GOT3 (cell line): ENCODE results near the gene MLF2.

Source experiments
- DNase-seq: peaks from one replicate; lab custom pipeline; 2025; ENCODE audit warnings: mixed read lengths; lab: John Stamatoyannopoulos, UW

MLF2 gene, protein sequence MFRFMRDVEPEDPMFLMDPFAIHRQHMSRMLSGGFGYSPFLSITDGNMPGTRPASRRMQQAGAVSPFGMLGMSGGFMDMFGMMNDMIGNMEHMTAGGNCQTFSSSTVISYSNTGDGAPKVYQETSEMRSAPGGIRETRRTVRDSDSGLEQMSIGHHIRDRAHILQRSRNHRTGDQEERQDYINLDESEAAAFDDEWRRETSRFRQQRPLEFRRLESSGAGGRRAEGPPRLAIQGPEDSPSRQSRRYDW

DNA sequence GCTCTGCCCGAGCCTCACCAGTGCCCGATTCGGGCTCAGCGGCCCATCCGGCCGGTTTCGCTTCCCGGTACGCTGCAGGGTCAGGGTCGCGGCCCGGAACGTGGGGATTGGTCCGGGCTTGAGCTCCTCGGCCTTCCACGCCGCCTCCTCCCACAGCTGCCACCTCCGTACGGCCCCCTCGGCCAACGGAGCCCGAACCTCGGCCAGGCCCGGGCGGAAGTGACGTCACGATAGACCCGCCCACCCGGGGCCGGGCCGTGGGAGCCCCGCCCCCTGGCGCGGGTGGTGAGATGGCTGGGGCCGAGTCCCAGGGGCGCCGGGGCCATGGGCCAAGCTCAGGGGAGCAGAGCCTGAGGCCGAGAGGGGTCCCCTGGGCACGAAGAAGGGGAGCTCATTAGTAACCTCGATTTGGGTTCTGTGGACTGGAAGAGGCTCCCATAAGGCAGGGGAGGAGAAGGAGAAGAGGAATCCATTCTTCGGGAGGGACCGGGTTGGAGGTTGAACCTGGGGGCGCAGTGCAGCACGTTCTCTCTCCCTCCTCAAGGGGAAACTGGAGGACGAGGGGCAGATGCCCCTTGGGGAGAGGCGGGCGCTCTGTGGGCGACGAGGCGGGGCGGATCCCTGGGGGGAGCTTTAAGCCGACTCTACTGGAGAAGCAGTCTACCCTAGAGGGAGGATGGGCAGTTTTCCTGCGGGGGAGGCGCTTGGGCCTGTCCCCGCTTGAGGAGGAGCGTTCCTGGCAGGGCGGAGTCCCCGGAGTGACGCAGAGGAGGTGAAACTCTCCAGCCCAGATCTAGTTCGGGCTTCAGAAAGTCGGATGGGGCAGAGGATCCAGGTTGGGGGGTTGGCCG, at the start of gene MLF2:
TSS of gene MLF2 (minus strand) at position 221 of the 851 bp plus-strand sequence. CDS start 807 bp downstream, outside the sequence.
- DNase-seq, result peak; percentile 93

DNA sequence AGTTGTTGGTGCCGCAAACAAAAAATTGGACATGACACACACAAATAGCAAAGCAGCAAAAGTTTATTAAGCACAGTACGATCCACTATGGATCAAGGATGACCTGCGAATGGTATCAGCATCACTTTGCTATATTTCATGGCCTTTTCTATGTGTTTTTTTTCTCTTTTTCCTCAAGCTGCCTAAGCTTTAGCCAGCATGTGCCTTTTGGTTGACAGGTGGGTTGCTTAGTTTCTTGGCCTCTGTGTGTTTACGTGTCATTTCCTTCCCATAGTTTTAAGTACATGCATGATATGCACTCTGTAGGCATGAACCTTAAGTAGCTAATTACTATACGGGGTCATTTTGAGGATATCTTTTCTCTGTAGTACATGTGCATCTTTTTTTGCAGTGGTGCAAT, 46.2 kb upstream of the MLF2 start:
- DNase-seq, result no peak

DNA sequence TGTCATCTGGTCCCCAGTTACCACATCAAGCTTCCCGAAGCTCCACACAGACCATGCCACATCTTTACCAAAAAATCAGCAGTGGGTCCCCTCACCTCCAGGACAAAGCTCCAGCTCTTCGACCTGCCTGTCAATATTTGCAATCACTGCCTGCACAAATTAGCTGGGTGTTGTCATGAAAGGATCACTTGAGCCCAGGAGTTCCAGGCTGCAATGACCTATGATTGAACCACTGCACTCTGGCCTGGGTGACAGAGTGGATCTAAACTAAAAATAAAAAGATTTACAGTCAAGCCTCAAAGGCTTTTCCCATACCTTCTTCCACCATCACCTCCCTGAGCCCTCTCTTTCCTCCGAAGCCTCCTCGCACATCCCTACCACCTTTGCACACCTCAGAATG, 43.6 kb upstream of the MLF2 start:
- DNase-seq, result no peak

DNA sequence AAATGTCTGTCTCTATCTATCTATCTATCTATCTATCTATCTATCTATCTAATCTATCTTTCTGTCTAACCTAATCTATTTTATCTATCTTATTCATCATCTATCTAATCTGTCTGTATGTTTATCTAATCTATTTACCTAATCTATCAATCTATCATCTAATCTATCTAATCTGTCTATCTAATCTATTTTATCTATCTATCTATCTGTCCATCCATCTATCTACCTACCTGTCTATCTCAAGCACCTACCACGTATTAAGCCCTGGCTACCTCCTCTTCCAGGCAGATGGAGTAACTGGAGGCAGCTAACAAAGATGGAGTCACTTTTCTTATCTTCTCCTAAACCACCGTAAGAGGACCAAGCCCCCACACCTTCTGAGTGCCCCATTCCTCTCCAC, 42.1 kb upstream of the MLF2 start:
- DNase-seq, result no peak

DNA sequence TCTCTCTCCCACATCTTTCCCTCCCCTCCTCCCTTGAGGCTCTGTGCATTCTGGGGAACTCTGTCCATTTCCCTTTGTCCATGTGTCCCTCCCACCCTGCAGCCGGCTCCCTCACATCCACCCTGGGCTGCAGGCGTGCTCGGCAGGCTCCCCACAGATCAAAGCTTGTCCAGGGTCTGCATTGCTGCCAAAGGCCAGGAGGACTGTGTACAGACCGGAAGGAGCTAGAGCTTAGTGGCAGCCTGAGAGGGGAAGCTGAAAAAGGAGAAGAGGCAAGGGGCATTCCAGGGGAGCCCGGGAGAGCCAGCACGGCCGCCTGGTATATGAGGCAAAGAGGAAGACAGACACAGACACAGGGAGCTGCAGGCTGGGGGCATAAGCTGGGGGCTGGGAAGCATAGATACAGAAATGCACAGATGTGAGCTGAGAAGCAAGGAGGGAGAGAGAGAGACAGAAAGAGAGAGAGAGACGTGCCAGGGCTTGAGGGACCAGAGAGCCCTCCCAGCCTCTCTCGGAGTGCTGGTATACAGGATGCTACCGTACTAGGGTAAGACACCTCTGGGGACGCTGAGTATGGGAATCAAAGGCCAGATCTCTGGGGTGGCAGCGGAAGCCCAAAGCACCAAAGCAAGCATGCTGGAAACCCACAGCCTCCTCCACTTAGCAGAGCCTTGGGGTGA, 39.7 kb upstream of the MLF2 start:
- no peak for DNase-seq

DNA sequence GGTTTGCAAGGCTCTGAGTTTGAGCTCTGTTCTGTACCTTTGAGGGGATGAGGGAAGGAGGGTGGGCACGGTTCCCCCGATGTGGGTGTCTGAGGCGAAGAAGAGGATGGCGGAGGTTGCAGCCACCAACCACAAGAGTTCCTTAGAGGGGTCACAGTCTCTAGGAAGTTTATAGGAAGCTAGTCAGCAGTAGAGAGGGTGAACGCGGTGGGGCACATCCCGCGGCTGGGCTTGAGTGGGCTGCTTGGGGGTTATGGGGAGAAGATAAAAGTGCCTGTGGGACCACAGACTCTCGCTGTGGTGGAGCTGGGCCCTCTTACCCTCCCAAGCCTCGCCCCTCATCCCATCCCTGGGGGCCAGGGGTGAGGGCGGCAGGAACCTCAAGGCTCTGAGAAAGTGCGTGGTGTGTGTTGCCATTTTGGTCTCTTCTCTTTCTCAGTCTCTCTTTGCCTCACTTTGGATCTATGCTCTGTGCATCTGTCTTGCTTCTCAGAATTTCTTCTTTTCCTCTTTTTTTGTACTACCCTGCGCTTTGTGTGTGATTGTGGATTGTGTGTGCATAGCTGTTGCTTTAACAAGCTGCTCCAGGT, 39.1 kb upstream of the MLF2 start:
- DNase-seq, result no peak

DNA sequence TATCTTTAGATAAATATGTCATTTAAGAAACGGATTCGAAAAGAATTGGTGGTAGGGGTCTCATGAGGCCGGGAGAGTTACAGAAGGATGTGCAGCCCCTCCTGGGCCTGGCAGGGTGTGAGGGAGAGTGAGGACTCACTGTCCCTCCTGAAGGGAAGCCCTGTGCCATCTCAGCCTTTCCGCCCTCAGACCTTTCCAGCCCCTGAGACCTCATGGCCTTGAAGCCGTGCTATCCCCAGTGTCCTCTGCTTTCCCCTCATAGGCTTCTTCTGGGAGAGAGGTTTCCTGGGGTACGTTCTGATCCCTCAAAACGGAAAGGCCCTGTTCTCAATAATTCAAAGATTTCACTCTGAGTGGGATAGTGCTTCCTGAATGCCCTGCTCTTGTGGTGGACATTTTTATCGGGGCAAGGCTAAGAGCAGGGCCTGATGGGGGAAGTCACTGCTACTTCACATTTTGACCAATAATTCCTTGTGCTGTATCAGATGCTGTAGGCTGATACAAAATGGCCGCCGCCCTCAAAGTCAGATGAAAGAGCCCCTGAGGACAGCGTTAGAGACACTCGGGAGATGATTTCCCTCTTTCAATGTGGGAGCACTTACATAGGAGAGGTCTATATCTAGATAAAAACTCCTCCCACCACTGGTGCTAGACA, 37.7 kb upstream of the MLF2 start:
- DNase-seq, result no peak

DNA sequence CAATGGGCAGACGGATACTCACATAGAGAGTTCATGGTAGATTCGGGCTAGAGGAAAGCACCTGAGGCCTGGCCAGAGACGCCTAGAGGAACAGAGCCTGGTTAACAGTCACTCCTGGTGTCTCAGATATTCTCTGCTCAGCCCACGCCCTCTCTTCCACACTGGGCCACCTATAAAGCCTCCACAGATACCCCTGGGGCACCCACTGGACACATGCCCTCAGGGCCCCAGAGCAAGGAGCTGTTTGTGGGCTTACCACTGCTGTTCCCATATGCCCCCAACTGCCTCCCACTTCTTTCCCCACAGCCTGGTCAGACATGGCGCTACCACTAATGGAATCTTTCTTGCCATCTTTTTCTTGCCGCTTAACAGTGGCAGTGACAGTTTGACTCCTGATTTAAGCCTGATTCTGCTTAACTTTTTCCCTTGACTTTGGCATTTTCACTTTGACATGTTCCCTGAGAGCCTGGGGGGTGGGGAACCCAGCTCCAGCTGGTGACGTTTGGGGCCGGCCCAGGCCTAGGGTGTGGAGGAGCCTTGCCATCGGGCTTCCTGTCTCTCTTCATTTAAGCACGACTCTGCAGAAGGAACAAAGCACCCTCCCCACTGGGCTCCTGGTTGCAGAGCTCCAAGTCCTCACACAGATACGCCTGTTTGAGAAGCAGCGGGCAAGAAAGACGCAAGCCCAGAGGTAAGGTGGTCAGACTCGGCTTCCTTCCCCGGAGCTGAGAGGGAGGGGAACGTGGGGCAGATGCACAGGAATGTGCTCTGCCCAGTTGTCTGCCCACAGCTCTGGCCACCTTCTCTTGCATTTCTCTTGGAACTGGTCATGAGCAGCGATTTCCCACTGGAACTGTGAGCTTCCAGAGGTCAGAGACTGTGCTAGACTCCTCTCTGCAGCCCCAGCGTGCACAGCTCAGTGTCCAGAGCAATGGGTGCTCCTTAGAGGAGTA, 36.3 kb upstream of the MLF2 start, which contains the start of gene CD4:
TSS of gene CD4 (plus strand) at position 557 of the 953 bp plus-strand sequence. CDS start 10,611 bp downstream, outside the sequence.
- no peak for DNase-seq

DNA sequence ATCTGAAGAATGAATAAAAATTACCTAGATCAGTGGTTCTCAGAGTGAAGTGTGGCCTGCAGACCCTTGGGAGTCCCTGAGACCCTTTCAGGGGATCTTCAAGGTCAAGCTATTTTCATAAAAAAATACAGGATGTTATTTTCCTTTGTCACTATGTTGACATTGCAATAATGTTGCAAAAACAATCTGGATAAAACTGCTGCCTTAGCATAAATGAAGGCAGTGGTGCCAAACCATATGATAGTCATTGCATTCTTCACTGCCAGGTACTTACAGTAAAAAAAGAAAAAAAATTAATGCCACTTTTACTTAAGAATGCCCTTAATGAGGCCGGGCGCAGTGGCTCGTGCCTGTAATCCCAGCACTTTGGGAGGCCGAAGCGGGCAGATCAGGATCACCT, 34.4 kb upstream of the MLF2 start:
- no peak for DNase-seq

DNA sequence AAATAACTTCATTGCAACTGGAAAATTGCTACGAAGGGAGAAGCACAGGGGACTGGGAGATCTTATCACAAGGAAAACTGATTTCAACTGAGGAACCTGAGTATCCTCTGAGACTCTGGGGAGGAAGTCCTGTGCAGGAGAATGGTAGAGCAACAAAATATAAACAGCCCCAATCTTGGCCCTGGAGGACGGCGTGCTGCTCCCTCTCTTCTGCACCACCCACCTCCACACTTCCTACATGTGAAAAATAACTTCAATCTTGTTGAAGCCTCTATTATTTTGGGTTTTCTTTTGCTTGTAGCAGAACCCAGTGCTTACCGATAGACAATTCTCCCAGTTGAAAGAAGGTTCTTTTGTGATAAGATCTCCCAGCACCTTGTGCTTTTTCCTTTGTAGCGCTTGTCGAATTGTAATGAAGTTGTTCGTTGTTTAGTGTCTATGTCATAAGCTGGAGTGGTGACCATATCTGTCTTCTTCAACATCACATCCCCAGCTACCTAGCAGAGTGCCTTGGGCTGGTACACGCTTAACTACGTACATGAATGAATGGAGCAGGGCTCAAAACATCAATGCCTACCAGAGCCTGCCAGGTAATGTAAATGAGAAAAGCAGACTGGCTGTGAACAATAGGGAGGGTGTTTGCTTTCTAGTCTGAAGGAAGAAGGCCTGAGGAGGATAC, 33.6 kb upstream of the MLF2 start:
- no peak for DNase-seq

DNA sequence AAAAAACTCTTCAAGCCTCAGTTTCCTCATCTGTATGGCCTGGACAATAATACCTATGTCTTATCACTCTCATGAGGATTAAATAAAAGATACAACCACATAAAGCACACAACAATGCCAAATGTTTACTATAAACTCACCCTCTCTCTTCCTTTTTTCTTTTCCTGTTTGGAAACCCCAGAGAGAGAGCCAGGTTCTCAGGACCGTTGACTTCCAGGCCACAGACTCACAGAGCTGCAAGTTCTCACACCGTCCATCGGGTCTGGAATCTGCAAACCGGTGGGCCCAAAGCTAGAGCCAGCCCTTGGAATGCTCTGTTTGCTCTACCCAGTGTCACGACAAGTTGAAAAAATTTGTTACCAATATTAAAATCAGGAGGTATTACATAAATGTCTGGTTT, 31.8 kb upstream of the MLF2 start:
- DNase-seq, result no peak

DNA sequence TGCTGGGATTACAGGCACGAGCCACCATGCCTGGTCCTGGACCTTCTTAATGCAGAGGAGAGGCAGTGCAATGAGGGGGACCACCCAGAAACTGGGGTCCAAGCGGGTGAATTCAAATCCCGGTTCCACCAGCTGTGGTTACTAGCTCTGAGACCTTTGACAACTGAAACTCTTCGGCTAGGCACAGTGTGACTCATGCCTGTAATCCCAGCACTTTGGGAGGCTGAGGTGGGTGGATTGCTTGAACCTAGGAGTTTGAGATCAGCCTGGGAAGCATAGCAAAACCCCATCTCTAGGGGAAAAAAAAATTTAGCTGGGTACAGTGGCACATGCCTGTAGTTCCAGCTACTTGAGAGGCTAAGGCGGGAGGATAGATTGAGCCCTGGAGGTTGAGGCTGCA, 31.4 kb upstream of the MLF2 start:
- DNase-seq, result no peak

DNA sequence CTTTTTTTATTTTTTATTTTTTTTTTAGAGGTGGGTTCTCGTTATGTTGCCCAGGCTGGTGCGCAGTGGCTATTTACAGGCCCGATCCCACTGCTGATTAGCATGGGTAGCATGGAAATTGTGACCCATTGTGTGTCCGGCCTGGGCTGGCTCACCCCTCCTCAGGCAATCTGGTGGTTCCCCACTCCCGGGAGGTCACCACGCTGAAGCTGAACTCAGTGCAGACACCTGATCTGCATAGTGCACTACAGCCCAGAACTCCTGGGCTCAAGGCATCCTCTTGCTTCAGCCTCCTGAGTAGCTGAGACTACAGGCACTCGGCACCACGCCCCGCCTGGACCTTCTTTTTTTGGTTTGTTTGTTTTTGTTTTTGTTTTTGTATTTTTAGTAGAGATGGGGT, 30.9 kb upstream of the MLF2 start:
- DNase-seq, result no peak

DNA sequence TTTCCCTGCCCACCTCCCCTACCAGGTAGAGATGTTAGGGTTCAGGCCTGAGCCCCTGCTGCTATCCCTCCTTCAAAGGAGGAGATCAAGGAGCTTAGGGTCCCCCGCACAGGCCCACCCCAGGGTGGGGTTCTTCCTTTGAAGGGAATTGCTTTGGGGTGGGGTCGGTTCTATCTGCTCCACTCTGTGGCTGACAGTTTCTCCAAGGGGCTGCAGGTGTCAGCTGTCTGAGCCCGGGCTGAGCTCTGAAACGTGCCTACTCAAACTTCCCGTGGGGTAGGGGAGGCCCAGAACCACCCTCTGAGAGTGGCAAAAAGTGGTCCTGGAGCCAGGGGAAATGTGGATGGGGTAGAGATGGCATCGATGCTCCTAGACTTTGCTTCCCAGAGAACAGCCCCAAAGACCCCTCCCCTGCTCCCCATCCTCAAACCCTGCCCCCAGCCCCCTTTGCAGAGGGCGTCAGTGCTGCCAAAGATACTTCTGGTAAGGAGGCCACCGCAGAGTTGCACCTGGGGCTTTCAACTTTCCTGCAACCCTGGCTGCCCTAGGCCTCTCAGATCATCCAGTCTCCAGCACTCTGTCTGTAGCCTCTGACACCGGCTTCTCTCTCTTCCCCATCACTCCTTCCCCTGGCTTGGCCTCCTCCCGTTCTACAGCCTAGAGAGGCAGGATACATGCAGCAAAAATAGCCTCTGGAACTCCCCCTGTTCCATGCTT, 30.1 kb upstream of the MLF2 start:
- DNase-seq, result no peak

DNA sequence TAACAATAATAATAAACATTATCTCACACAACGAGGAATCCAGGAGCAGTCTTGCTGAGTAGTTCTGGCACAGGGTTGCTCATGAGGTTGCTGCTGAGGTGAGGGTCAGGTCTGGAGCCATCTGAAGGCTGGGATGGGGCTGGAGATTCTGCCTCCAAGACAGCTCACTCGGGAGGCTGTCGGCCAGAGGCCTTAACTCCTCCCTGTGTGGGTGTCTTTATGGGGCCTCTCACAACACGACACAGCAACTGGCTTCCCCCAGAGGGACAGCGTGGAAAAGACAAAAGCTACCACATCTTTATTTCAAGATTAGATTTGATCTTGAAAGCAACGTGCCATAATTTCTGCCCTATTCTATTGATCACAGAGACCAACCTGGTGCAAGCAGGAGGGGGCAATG, 29.2 kb upstream of the MLF2 start:
- no peak for DNase-seq

DNA sequence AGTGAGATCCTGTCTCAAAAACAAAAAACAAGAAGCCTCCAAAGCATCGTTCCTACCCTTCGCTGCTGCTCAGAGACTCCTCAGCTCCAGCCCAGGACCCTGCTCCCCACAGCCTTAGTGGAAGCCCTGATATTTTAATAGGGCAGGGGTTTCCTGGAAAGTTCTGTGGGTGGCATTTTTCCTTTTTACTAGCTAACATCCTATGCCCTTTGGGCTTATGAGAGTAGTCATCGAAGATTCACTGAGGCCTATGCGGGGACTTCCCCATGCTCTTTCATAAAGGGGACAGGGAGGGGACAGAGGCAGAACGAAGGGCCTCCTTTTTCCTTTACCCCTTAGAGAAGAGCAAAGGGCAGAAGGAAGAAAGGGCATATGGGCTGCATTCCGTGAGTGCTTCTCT, 27.6 kb upstream of the MLF2 start:
- no peak for DNase-seq

DNA sequence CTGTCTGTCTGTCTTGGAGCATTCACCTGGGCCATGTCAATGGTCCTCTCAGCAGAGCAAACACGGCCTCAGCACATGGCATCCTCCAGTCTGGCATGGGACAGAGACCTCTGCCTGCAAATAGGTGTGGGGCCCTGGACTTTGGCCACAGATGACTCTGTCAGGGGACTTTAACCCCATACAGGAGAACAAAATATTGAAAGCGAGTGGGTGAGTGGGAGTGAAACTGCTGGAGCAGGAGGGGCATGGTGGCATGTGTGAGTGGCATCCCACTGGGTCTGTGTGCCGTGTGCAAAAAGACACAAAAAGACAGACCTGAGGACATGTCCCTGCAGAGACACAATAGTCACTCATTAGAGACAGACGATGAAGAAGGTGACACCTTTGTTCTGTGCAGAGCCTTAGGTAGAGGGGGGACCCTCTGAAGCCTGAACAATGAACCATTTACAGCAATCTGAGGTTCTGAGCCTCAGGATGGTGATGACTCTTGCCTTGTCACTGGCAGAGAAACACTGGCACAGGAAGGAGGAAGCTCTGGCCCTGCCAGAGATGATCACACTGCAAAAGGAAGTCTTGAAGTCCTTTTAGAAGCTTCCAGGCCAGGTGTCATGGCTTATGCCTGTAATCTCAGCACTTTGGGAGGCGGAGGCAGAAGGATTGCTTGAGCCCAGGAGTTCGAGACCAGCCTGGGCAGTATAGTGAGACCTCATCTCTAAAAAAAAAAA, 26.9 kb upstream of the MLF2 start:
- DNase-seq, result no peak

DNA sequence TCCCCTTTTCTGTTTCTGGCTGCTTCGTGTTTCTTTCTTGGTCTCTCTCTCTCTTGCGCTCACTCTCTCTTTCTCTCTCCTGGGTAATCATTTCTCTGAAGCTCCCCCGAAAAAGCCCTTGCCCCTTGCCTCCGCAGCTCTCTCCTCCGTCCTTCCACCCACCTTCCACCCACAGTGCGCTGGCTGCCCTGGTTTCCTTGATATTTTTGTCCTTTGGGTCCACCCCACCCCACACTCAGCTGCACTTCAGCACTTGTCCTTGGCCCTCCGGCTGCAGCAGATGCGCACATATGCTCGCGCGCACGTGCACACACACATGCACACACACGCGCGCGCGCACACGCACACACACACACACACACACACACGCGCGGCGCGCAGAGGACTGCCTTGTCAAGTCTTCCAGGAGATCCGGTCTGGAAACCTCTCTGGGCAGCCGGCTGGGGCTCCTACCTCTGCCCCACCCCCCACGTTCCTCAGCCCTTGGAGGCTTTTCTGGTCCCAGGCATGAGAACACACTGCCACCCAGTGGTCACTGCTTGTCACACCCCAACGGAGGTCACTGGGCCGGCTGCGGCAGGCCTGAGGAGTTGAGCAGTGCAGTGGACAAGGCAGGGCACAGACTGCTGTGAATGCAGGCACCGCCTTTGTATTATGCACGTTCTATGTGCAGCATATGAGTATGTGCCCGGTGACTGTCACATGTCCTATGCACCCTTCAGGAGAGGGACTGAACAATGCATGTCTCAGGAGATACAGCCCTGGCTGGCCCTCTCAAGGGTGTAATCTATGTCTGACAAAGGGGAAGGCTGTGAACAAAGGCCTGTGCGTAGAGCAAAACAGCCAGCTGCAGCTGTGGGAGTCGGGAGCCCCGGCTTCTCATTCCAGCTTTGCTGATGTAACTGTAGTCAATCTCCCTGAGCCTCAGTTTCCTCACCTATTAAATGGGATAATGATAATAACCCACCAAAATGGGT, 25.9 kb upstream of the MLF2 start:
- peak; percentile 76 for DNase-seq
